K562 (cell line): ENCODE results near the gene SPZ1. TPM values are rescaled to one million over a fixed set of nuclear protein-coding genes. Genes with fewer than 3 reads are reported as not detected.

Source experiments
- BCLAF1 ChIP-seq, 2 experiments: fragments of 450-650 bp in 1 of 2; IDR thresholded peaks; 2 replicates each; pipeline ENCODE4 v1.6.1; 2011 to 2017; ENCODE audit warnings: low read depth in 2 of 2, antibody characterized with exemption in 1 of 2, borderline replicate concordance in 1 of 2, low read length in 1 of 2, mild to moderate bottlenecking in 1 of 2, mixed read lengths in 1 of 2; ENCODE audit not compliant: control insufficient read depth in 1 of 2
- CEBPB ChIP-seq: fragments of 450-650 bp; IDR thresholded peaks from 2 replicates; pipeline ENCODE4 v1.6.1; 2016; ENCODE audit warnings: missing genetic modification characterization, missing compliant biosample characterization
- E2F4 ChIP-seq: sonication (generic); formaldehyde crosslinking; IDR thresholded peaks from 2 replicates; pipeline ENCODE4 v1.8.0; 2022; ENCODE audit warnings: mild to moderate bottlenecking, low read depth, missing genetic modification reagents
- ETS1 ChIP-seq: conservative IDR thresholded peaks from 2 replicates; pipeline ENCODE4 v1.6.1; 2011; ENCODE audit warnings: low read depth, mild to moderate bottlenecking, low read length; ENCODE audit not compliant: control insufficient read depth
- HNRNPL ChIP-seq: fragments of 200-400 bp; formaldehyde crosslinking; IDR thresholded peaks from 2 replicates; pipeline ENCODE4 v1.6.1; 2017; ENCODE audit warnings: low read depth, mild to moderate bottlenecking, low read length
- MEIS2 ChIP-seq: fragments of 450-650 bp; IDR thresholded peaks from 2 replicates; pipeline ENCODE4 v1.6.1; 2014; ENCODE audit warnings: mild to moderate bottlenecking; ENCODE audit not compliant: partially characterized antibody
- MTA1 ChIP-seq: fragments of 450-650 bp; IDR thresholded peaks from 2 replicates; pipeline ENCODE4 v1.6.1; 2017; ENCODE audit warnings: borderline replicate concordance
- PURB ChIP-seq: sonication (generic); formaldehyde crosslinking; IDR thresholded peaks from 2 replicates; pipeline ENCODE4 v1.9.0; 2021; ENCODE audit warnings: low read depth, mild to moderate bottlenecking, missing genetic modification reagents
- SMAD1 ChIP-seq: fragments of 150-350 bp; IDR thresholded peaks from 2 replicates; pipeline ENCODE4 v1.6.1; 2014; ENCODE audit warnings: low read length, low read depth; ENCODE audit not compliant: partially characterized antibody
- THRB ChIP-seq: fragments of 450-650 bp; formaldehyde crosslinking; conservative IDR thresholded peaks from 2 replicates; pipeline ENCODE4 v1.4.0; 2022; ENCODE audit warnings: mild to moderate bottlenecking, missing genetic modification characterization
- ZBTB12 ChIP-seq: fragments of 250-450 bp; sonication (Bioruptor Pico); IDR thresholded peaks from 2 replicates; pipeline ENCODE4 v1.4.0; 2020
- ZBTB8A ChIP-seq: fragments of 450-650 bp; IDR thresholded peaks from 2 replicates; pipeline ENCODE4 v1.6.1; 2018; ENCODE audit warnings: mild to moderate bottlenecking, moderate library complexity; ENCODE audit not compliant: partially characterized antibody
- ZNF175 ChIP-seq: fragments of 200-800 bp; sonication (Bioruptor generic); IDR thresholded peaks from 2 replicates; pipeline ENCODE4 v1.6.1; 2016; ENCODE audit warnings: low read depth, mild to moderate bottlenecking, missing genetic modification characterization, missing compliant biosample characterization
- ZNF431 ChIP-seq: sonication (generic); formaldehyde crosslinking; IDR thresholded peaks from 2 replicates; pipeline ENCODE4 v1.8.0; 2022; ENCODE audit warnings: mild to moderate bottlenecking, missing genetic modification reagents
- ZNF586 ChIP-seq: fragments of 450-650 bp; formaldehyde crosslinking; conservative IDR thresholded peaks from 2 replicates; pipeline ENCODE4 v1.4.0; 2020; ENCODE audit warnings: mild to moderate bottlenecking, moderate library complexity
- ZNF644 ChIP-seq: fragments of 200-800 bp; sonication (Bioruptor generic); IDR thresholded peaks from 2 replicates; pipeline ENCODE4 v1.6.1; 2016; ENCODE audit warnings: low read depth, missing genetic modification characterization, missing compliant biosample characterization
- ZNF707 ChIP-seq: fragments of 250-450 bp; sonication (Bioruptor Pico); conservative IDR thresholded peaks from 2 replicates; pipeline ENCODE4 v1.8.0; 2022; ENCODE audit warnings: inconsistent platforms, mild to moderate bottlenecking, moderate library complexity
- polyA plus RNA-seq, 8 experiments: library from polyadenylated mRNA; depleted of rRNA in 4 of 8; stranded (reverse) in 5 of 8; unstranded in 3 of 8; fragments of >200 nt; fragmentation: Nextera tagmentation in 2 of 8; fragmentation: Illumina TruSeq in 1 of 8; extraction: Ambion mirVana in 2 of 8; extraction: Trizol in 1 of 8; gene quantifications; 2 replicates each; pipeline versions ENCODE4 v1.2.1 to v1.2.3, GENCODE V29; 2011 to 2014; ENCODE audit warnings: inconsistent platforms in 1 of 8, missing spikeins in 1 of 8
- total RNA-seq, 7 experiments: library from RNA; depleted of rRNA in 6 of 7; stranded (reverse); fragments of >200 nt in 6 of 7; fragmentation: Illumina TruSeq in 2 of 7; extraction: Trizol in 2 of 7; gene quantifications; 2 replicates each; pipeline versions ENCODE4 v1.2.1 to v1.2.3, GENCODE V29; 2011 to 2021; ENCODE audit warnings: low replicate concordance in 1 of 7

SPZ1 gene
- total and polyA plus RNA-seq, 9 of the 15 experiments (the other 6 are each of a cell fraction or from before 2014, with no cell fraction given) = not detected

- TF ChIP-seq ZNF175 = no peak
- TF ChIP-seq MEIS2 = no peak
- TF ChIP-seq ZNF586 (CRISPR knock-in tag) = no peak
- TF ChIP-seq PURB = no peak
- no peak for TF ChIP-seq HNRNPL
- no peak for TF ChIP-seq ZNF707
- TF ChIP-seq ZNF644 (tag) = no peak
- peak in 1 of 2 experiments; percentile 38; a peak in 1 of 4 replicates for TF ChIP-seq BCLAF1 (IDR thresholded peaks at IDR 0.05; ENCODE audit: borderline replicate concordance in 1 of 2, control insufficient read depth in 1 of 2, low read depth in 2 of 2, low read length in 1 of 2)
- TF ChIP-seq SMAD1 = no peak
- no peak for TF ChIP-seq E2F4 (CRISPR knock-in tag)
- 0 out of 2 replicates have a peak, but pooled peaks have one; percentile 28 for TF ChIP-seq MTA1
- TF ChIP-seq ZBTB12 (CRISPR knock-in tag) = no peak
- 0 out of 2 replicates have a peak, but pooled peaks have one; percentile 60 for TF ChIP-seq THRB (CRISPR knock-in tag)
- TF ChIP-seq CEBPB (tag) = no peak
- TF ChIP-seq ZBTB8A = no peak
- TF ChIP-seq ZNF431 = no peak
- no peak for TF ChIP-seq ETS1
Observed at GRCh38 chr5:80360914-80361444, 41.2 kb downstream of the SPZ1 start (continued).
